HUES48 (cell line): ENCODE results near the gene CAMK2B.

Source experiments
- H3K27ac ChIP-seq: one replicate; pipeline ENCODE4 v1.7.0; 2013; ENCODE audit warnings: low read depth, low read length, inconsistent platforms
- H3K27me3 ChIP-seq: 2 replicates; pipeline ENCODE4 v1.6.1; 2013; ENCODE audit warnings: mild to moderate bottlenecking, low read length; ENCODE audit not compliant: control insufficient read depth, insufficient read depth
- H3K36me3 ChIP-seq: 2 replicates; pipeline ENCODE4 v1.6.1; 2013; ENCODE audit warnings: low read length; ENCODE audit not compliant: control insufficient read depth, insufficient read depth
- H3K4me1 ChIP-seq: 2 replicates; pipeline ENCODE4 v1.6.1; 2013; ENCODE audit warnings: mild to moderate bottlenecking, low read length; ENCODE audit not compliant: control insufficient read depth, insufficient read depth
- H3K4me3 ChIP-seq: 2 replicates; pipeline ENCODE4 v1.5.1; 2013; ENCODE audit warnings: mild to moderate bottlenecking, low read depth, low read length
- H3K9ac ChIP-seq: 2 replicates; pipeline ENCODE4 v1.6.1; 2013; ENCODE audit warnings: mild to moderate bottlenecking, low read depth, low read length, moderate library complexity
- H3K9me3 ChIP-seq: 2 replicates; pipeline ENCODE4 v1.6.1; 2013; ENCODE audit warnings: low read length; ENCODE audit not compliant: control insufficient read depth, insufficient read depth

The CAMK2B gene

GRCh38 chr7:44232901-44233715, 92.3 kb downstream of the CAMK2B start:
- H3K27ac ChIP-seq: no peak overlapping the region
- H3K4me1 ChIP-seq: no peaks in the 10 kb centered on the region; the same call in 1 of the 2 replicates
- no peaks in the 10 kb centered on the region for H3K36me3 ChIP-seq
- H3K9ac ChIP-seq: no peak overlapping the region
- H3K27me3 ChIP-seq: no peaks in the 10 kb centered on the region
- H3K4me3 ChIP-seq: no peak overlapping the region
- no peaks in the 10 kb centered on the region for H3K9me3 ChIP-seq

- H3K4me3 ChIP-seq: no peak overlapping the region
Observed at GRCh38 chr7:44232396-44232795, 93.0 kb downstream of the CAMK2B start.

GRCh38 chr7:44231088-44231487, 94.3 kb downstream of the CAMK2B start:
- Histone ChIP-seq H3K4me3 (no peak overlapping the region), H3K27ac (no peak overlapping the region), H3K9ac (no peak overlapping the region), H3K36me3 (no peaks in the 10 kb centered on the region), H3K27me3 (no peaks in the 10 kb centered on the region), H3K4me1 (no peaks in the 10 kb centered on the region), H3K9me3 (no peaks in the 10 kb centered on the region)

More at GRCh38 chr7:44232396-44232795, 93.0 kb downstream of the CAMK2B start:
- Histone ChIP-seq H3K27ac (no peak overlapping the region), H3K9me3 (no peaks in the 10 kb centered on the region), H3K36me3 (no peaks in the 10 kb centered on the region), H3K9ac (no peak overlapping the region), H3K27me3 (no peaks in the 10 kb centered on the region), H3K4me1 (no peaks in the 10 kb centered on the region; the same call in 1 of the 2 replicates)

- Histone ChIP-seq H3K9ac (no peak overlapping the region), H3K4me3 (no peak overlapping the region), H3K9me3 (no peaks in the 10 kb centered on the region), H3K27me3 (no peaks in the 10 kb centered on the region), H3K4me1 (no peaks in the 10 kb centered on the region), H3K36me3 (no peaks in the 10 kb centered on the region), H3K27ac (no peak overlapping the region)
Observed at GRCh38 chr7:44230286-44230685, 95.1 kb downstream of the CAMK2B start.

GRCh38 chr7:44229546-44230105, 95.8 kb downstream of the CAMK2B start:
- Histone ChIP-seq H3K27me3 (no peaks in the 10 kb centered on the region), H3K36me3 (no peaks in the 10 kb centered on the region), H3K4me3 (no peak overlapping the region), H3K4me1 (no peaks in the 10 kb centered on the region), H3K9me3 (no peaks in the 10 kb centered on the region), H3K27ac (no peak overlapping the region), H3K9ac (no peak overlapping the region)

GRCh38 chr7:44228571-44229350, 96.6 kb downstream of the CAMK2B start:
- Histone ChIP-seq H3K27ac (no peak overlapping the region), H3K27me3 (no peaks in the 10 kb centered on the region), H3K36me3 (no peaks in the 10 kb centered on the region), H3K4me1 (0 out of 2 replicates have a peak, but pooled peaks cover under 1% of the 10 kb centered on the region), H3K9ac (no peak overlapping the region), H3K4me3 (no peak overlapping the region), H3K9me3 (no peaks in the 10 kb centered on the region)

GRCh38 chr7:44227911-44228310, 97.5 kb downstream of the CAMK2B start:
- H3K4me1 ChIP-seq: 0 out of 2 replicates have a peak, but pooled peaks cover 3% of the 10 kb centered on the region
- H3K9me3 ChIP-seq: no peaks in the 10 kb centered on the region
- no peak overlapping the region for H3K27ac ChIP-seq
- no peaks in the 10 kb centered on the region for H3K27me3 ChIP-seq
- H3K4me3 ChIP-seq: no peak overlapping the region
- H3K9ac ChIP-seq: no peak overlapping the region
- no peaks in the 10 kb centered on the region for H3K36me3 ChIP-seq

- H3K27ac ChIP-seq: no peak overlapping the region
- H3K9ac ChIP-seq: no peak overlapping the region
- H3K27me3 ChIP-seq: no peaks in the 10 kb centered on the region
- no peaks in the 10 kb centered on the region for H3K36me3 ChIP-seq
- H3K9me3 ChIP-seq: no peaks in the 10 kb centered on the region
- H3K4me1 ChIP-seq: 0 out of 2 replicates have a peak, but pooled peaks cover 3% of the 10 kb centered on the region
- no peak overlapping the region for H3K4me3 ChIP-seq
Observed at GRCh38 chr7:44226396-44226753, 99.0 kb downstream of the CAMK2B start.

GRCh38 chr7:44225566-44226395, 99.6 kb downstream of the CAMK2B start:
- Histone ChIP-seq H3K9me3 (no peaks in the 10 kb centered on the region), H3K36me3 (no peaks in the 10 kb centered on the region), H3K4me1 (0 out of 2 replicates have a peak, but pooled peaks cover 3% of the 10 kb centered on the region), H3K27me3 (no peaks in the 10 kb centered on the region), H3K27ac (no peak overlapping the region), H3K9ac (no peak overlapping the region), H3K4me3 (no peak overlapping the region)

GRCh38 chr7:44224974-44225565, 100.3 kb downstream of the CAMK2B start:
- no peaks in the 10 kb centered on the region for H3K9me3 ChIP-seq
- no peaks in the 10 kb centered on the region for H3K36me3 ChIP-seq
- no peak overlapping the region for H3K27ac ChIP-seq
- no peaks in the 10 kb centered on the region for H3K27me3 ChIP-seq
- H3K4me1 ChIP-seq: 0 out of 2 replicates have a peak, but pooled peaks cover 3% of the 10 kb centered on the region
- H3K9ac ChIP-seq: no peak overlapping the region
- no peak overlapping the region for H3K4me3 ChIP-seq
